IMR-90 (cell line): Measurements from ENCODE around the gene ZCCHC7. TPM values are rescaled to one million over a fixed set of nuclear protein-coding genes. Genes with fewer than 3 reads are reported as not detected.

Source experiments
- ATAC-seq: fragments of 200-7000 bp; cut with Tn5 transposase; 2 replicates; pipeline ENCODE4 v1.9.1; 2020; ENCODE audit warnings: low read depth, mild to moderate bottlenecking, moderate library complexity
- BruUV-seq: library from RNA; stranded (reverse); fragments of 400-500 nt; replicated peaks from 2 replicates; lab custom pipeline; 2021; lab: Mats Ljungman, UMichigan
- CTCF ChIA-PET: fragments of 300-600 bp; formaldehyde crosslinking; extraction: SDS; loops from one replicate; lab custom pipeline; 2021; ENCODE audit warnings: antibody characterized with exemption; lab: Yijun Ruan, JAX
- POLR2A ChIA-PET: fragments of 300-600 bp; sonication (Branson Sonifier 250); formaldehyde crosslinking; loops from one replicate; lab custom pipeline; 2022; ENCODE audit warnings: antibody characterized with exemption; ENCODE audit not compliant: unreplicated experiment; lab: Charles Lee
- DNase-seq: peaks from one replicate; pipeline ENCODE4 v3.0.0; 2013
- H2AFZ ChIP-seq: replicated peaks from 2 replicates; pipeline ENCODE3; 2013; ENCODE audit warnings: low read length, mild to moderate bottlenecking; ENCODE audit not compliant: poor library complexity
- H2AK5ac ChIP-seq: 2 replicates; pipeline ENCODE4 v1.6.1; 2013; ENCODE audit warnings: low read depth, low read length, inconsistent platforms
- H2AK9ac ChIP-seq: replicated peaks from 2 replicates; pipeline ENCODE3; 2013; ENCODE audit warnings: mild to moderate bottlenecking, low read depth, low read length, moderate library complexity; ENCODE audit not compliant: poor library complexity
- H2BK120ac ChIP-seq: 2 replicates; pipeline ENCODE4 v1.6.1; 2013; ENCODE audit warnings: low read depth, low read length, inconsistent platforms
- H2BK15ac ChIP-seq: 3 replicates; pipeline ENCODE4 v1.6.1; 2013; ENCODE audit warnings: low read depth, low read length, inconsistent platforms
- H2BK20ac ChIP-seq: 2 replicates; pipeline ENCODE4 v1.6.1; 2013; ENCODE audit warnings: low read depth, mild to moderate bottlenecking, inconsistent platforms, low read length, moderate library complexity
- H2BK5ac ChIP-seq: 2 replicates; pipeline ENCODE4 v1.6.1; 2013; ENCODE audit warnings: mild to moderate bottlenecking, low read depth, low read length, inconsistent platforms; ENCODE audit not compliant: poor library complexity, severe bottlenecking
- H3K14ac ChIP-seq: replicated peaks from 2 replicates; pipeline ENCODE4 v1.6.1; 2013; ENCODE audit warnings: low read depth, low read length, inconsistent platforms
- H3K18ac ChIP-seq: 2 replicates; pipeline ENCODE4 v1.6.1; 2013; ENCODE audit warnings: low read depth, low read length, control low read depth
- H3K23ac ChIP-seq: 2 replicates; pipeline ENCODE4 v1.6.1; 2013; ENCODE audit warnings: low read depth, low read length, inconsistent platforms
- H3K27ac ChIP-seq: 2 replicates; pipeline ENCODE4 v1.5.1; 2013; ENCODE audit warnings: mild to moderate bottlenecking, control low read depth, low read length; ENCODE audit not compliant: insufficient read depth
- H3K27me3 ChIP-seq: 2 replicates; pipeline ENCODE4 v1.6.1; 2013; ENCODE audit warnings: low read length; ENCODE audit not compliant: control insufficient read depth, insufficient read depth
- H3K36me3 ChIP-seq: 2 replicates; pipeline ENCODE4 v1.6.1; 2013; ENCODE audit warnings: low read length, mixed read lengths; ENCODE audit not compliant: control insufficient read depth, insufficient read depth
- H3K4ac ChIP-seq: 2 replicates; pipeline ENCODE4 v1.6.1; 2013; ENCODE audit warnings: low read depth, low read length, inconsistent platforms
- H3K4me1 ChIP-seq: 2 replicates; pipeline ENCODE4 v1.6.1; 2013; ENCODE audit warnings: low read length, mixed read lengths; ENCODE audit not compliant: control insufficient read depth, insufficient read depth
- H3K4me2 ChIP-seq: 2 replicates; pipeline ENCODE4 v1.6.1; 2013; ENCODE audit warnings: low read depth, mild to moderate bottlenecking, control low read depth, low read length, moderate library complexity
- H3K4me3 ChIP-seq: 2 replicates; pipeline ENCODE4 v1.5.1; 2013; ENCODE audit warnings: low read depth, mild to moderate bottlenecking, control low read depth, low read length, moderate library complexity; ENCODE audit not compliant: insufficient read depth
- H3K56ac ChIP-seq: 2 replicates; pipeline ENCODE4 v1.6.1; 2013; ENCODE audit warnings: low read length, inconsistent platforms; ENCODE audit not compliant: insufficient read depth; ENCODE audit errors: extremely low read depth
- H3K79me1 ChIP-seq, 2 experiments: 2 replicates each; pipeline ENCODE4 v1.6.1; 2013; ENCODE audit warnings: low read length in 2 of 2, inconsistent platforms in 1 of 2, low read depth in 1 of 2
- H3K9ac ChIP-seq: 2 replicates; pipeline ENCODE4 v1.6.1; 2013; ENCODE audit warnings: low read depth, low read length, control low read depth
- H3K9me1 ChIP-seq: 2 replicates; pipeline ENCODE4 v1.6.1; 2013; ENCODE audit warnings: low read length, inconsistent platforms; ENCODE audit not compliant: insufficient read depth
- H3K9me3 ChIP-seq: 2 replicates; pipeline ENCODE4 v1.6.1; 2013; ENCODE audit warnings: low read length; ENCODE audit not compliant: control insufficient read depth, insufficient read depth
- H4K20me1 ChIP-seq: 2 replicates; pipeline ENCODE4 v1.6.1; 2013; ENCODE audit warnings: low read length, inconsistent platforms; ENCODE audit not compliant: insufficient read depth
- H4K5ac ChIP-seq: 2 replicates; pipeline ENCODE4 v1.6.1; 2013; ENCODE audit warnings: mild to moderate bottlenecking, low read depth, low read length, control low read depth
- H4K8ac ChIP-seq, 2 experiments: 2 replicates each; pipeline ENCODE4 v1.6.1; 2013; ENCODE audit warnings: low read depth in 2 of 2, low read length in 2 of 2, control low read depth in 1 of 2, inconsistent platforms in 1 of 2
- H4K91ac ChIP-seq: 2 replicates; pipeline ENCODE4 v1.6.1; 2013; ENCODE audit warnings: low read depth, low read length, inconsistent platforms; ENCODE audit not compliant: insufficient read depth
- BHLHE40 ChIP-seq: fragments of 150-350 bp; IDR thresholded peaks from 2 replicates; pipeline ENCODE4 v1.6.1; 2016; ENCODE audit warnings: mild to moderate bottlenecking, low read depth, low read length
- CEBPB ChIP-seq: IDR thresholded peaks from 2 replicates; pipeline ENCODE4 v1.6.1; 2012; ENCODE audit warnings: low read depth, low read length, improper control_type of control experiment
- CHD1 ChIP-seq: IDR thresholded peaks from 2 replicates; pipeline ENCODE4 v1.6.1; 2012; ENCODE audit warnings: low read depth, low read length, improper control_type of control experiment
- ELK1 ChIP-seq: fragments of 150-350 bp; IDR thresholded peaks from 2 replicates; pipeline ENCODE4 v1.6.1; 2016; ENCODE audit warnings: low read depth, mild to moderate bottlenecking, low read length, moderate library complexity, borderline replicate concordance
- FOS ChIP-seq: fragments of 150-350 bp; IDR thresholded peaks from 2 replicates; pipeline ENCODE4 v1.6.1; 2016; ENCODE audit warnings: low read depth, low read length
- MAFK ChIP-seq: IDR thresholded peaks from 2 replicates; pipeline ENCODE4 v1.6.1; 2012; ENCODE audit warnings: low read depth, low read length, improper control_type of control experiment
- NFE2L2 ChIP-seq: fragments of 150-350 bp; IDR thresholded peaks from 2 replicates; pipeline ENCODE4 v1.6.1; 2016; ENCODE audit warnings: low read depth, mild to moderate bottlenecking, low read length
- POLR2A ChIP-seq: IDR thresholded peaks from 2 replicates; pipeline ENCODE4 v1.6.1; 2012; ENCODE audit warnings: mild to moderate bottlenecking, low read depth, low read length
- RCOR1 ChIP-seq: IDR thresholded peaks from 2 replicates; pipeline ENCODE4 v1.6.1; 2012; ENCODE audit warnings: mild to moderate bottlenecking, low read length, improper control_type of control experiment; ENCODE audit not compliant: insufficient replicate concordance
- RFX5 ChIP-seq: IDR thresholded peaks from 2 replicates; pipeline ENCODE4 v1.8.0; 2012; ENCODE audit warnings: low read depth, mild to moderate bottlenecking, low read length, moderate library complexity
- SMC3 ChIP-seq: fragments of 150-350 bp; IDR thresholded peaks from 2 replicates; pipeline ENCODE4 v1.6.1; 2016; ENCODE audit warnings: low read depth, mild to moderate bottlenecking, antibody characterized with exemption, low read length, moderate library complexity
- WGBS, 2 experiments: methylation state at CpG; one replicate each; pipeline versions ENCODE4 v1.1.5 to v1.1.7; 2013; ENCODE audit warnings: missing lambda C conversion rate in 2 of 2; ENCODE audit not compliant: insufficient read length in 1 of 2; ENCODE audit errors: extremely low coverage in 2 of 2; 5-methylcytosine and 5-hydroxymethylcytosine counted together
- dilution Hi-C: fragments of 300-500 bp; cut with HindIII; formaldehyde crosslinking; loops from one replicate; pipeline ENCODE4 v1.14.3; 2018; ENCODE audit warnings: low sequenced_read_pairs; ENCODE audit not compliant: unreplicated experiment
- in situ Hi-C: fragments of 300-500 bp; cut with MboI; formaldehyde crosslinking; loops from 3 replicates; pipeline ENCODE4 v1.14.3; 2019; ENCODE audit warnings: low sequenced_read_pairs, inconsistent platforms, mixed read lengths
- intact Hi-C: fragments of 100-400 bp; cut with micrococcal nuclease; formaldehyde crosslinking; loops from 2 replicates; pipeline ENCODE4 v1.10.0; 2022
- polyA plus RNA-seq, 3 experiments: library from polyadenylated mRNA; depleted of rRNA; stranded (reverse); fragments of >200 nt; gene quantifications; 2 replicates each; pipeline ENCODE4 v1.2.3, GENCODE V29; 2012; ENCODE audit warnings: low replicate concordance in 1 of 3
- total RNA-seq: library from RNA; depleted of rRNA; stranded (reverse); fragments of >200 nt; gene quantifications from 2 replicates; pipeline ENCODE4 v1.2.3, GENCODE V29; 2012
- TF ChIP-seq, protein P1 (sequence below): conservative IDR thresholded peaks from 2 replicates; pipeline ENCODE4 v1.5.1; 2012; ENCODE audit warnings: mild to moderate bottlenecking, low read depth, low read length, improper control_type of control experiment

Gene ZCCHC7
- total and polyA plus RNA-seq, 2 of the 4 experiments (the other 2 are of a cell fraction) = 13.6 to 28.7 TPM

GRCh38 chr9:37094751-37095150, 25.6 kb upstream of the ZCCHC7 start:
- H4K5ac ChIP-seq = no peak overlapping the region
- H3K27me3 ChIP-seq = no peaks in the 10 kb centered on the region
- no peak overlapping the region for H2BK120ac ChIP-seq
- H2BK20ac ChIP-seq = no peak overlapping the region
- no peak overlapping the region for H3K23ac ChIP-seq
- POLR2A ChIA-PET = no interaction called here
- DNase-seq (no peak), ATAC-seq (no peak)
- no TSS peak for BruUV-seq
- intact Hi-C loops = no loop called here
- no peak overlapping the region for H4K91ac ChIP-seq
- H3K9ac ChIP-seq = no peak overlapping the region
- no peak overlapping the region for H2AFZ ChIP-seq
- H3K56ac ChIP-seq = no peak overlapping the region
- in situ Hi-C loops = no loop called here
- H4K20me1 ChIP-seq = no peaks in the 10 kb centered on the region
- H3K36me3 ChIP-seq = no peaks in the 10 kb centered on the region
- no peak overlapping the region for H2AK5ac ChIP-seq
- no peak for TF ChIP-seq BHLHE40
- TF ChIP-seq, protein P1, sequence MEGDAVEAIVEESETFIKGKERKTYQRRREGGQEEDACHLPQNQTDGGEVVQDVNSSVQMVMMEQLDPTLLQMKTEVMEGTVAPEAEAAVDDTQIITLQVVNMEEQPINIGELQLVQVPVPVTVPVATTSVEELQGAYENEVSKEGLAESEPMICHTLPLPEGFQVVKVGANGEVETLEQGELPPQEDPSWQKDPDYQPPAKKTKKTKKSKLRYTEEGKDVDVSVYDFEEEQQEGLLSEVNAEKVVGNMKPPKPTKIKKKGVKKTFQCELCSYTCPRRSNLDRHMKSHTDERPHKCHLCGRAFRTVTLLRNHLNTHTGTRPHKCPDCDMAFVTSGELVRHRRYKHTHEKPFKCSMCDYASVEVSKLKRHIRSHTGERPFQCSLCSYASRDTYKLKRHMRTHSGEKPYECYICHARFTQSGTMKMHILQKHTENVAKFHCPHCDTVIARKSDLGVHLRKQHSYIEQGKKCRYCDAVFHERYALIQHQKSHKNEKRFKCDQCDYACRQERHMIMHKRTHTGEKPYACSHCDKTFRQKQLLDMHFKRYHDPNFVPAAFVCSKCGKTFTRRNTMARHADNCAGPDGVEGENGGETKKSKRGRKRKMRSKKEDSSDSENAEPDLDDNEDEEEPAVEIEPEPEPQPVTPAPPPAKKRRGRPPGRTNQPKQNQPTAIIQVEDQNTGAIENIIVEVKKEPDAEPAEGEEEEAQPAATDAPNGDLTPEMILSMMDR = no peak
- no peak for TF ChIP-seq RCOR1
- no peak for TF ChIP-seq RFX5
- no peak for TF ChIP-seq CEBPB
- TF ChIP-seq FOS = no peak
- no peak for TF ChIP-seq NFE2L2
- no peak for TF ChIP-seq SMC3
- TF ChIP-seq CHD1 = no peak
- no peak for TF ChIP-seq MAFK
- TF ChIP-seq ELK1 = no peak
- no peak for TF ChIP-seq POLR2A
- no peak overlapping the region for H2BK5ac ChIP-seq
- H3K18ac ChIP-seq = no peak overlapping the region
- no peak overlapping the region for H3K4me3 ChIP-seq
- H3K9me3 ChIP-seq = no peaks in the 10 kb centered on the region
- H3K9me1 ChIP-seq = no peaks in the 10 kb centered on the region
- H4K8ac ChIP-seq = no peak overlapping the region
- H2AK9ac ChIP-seq = no peak overlapping the region
- CTCF ChIA-PET = no interaction called here
- no peak overlapping the region for H3K4ac ChIP-seq
- H3K4me2 ChIP-seq = no peak overlapping the region
- dilution Hi-C loops = no loop called here
- H3K4me1 ChIP-seq = no peaks in the 10 kb centered on the region
- WGBS, 2 experiments = no CpG with 5 or more reads among the region's 1 CpG
- no peak overlapping the region for H3K14ac ChIP-seq
- H3K27ac ChIP-seq = no peak overlapping the region
- H2BK15ac ChIP-seq = no peak overlapping the region
- no peaks in the 10 kb centered on the region for H3K79me1 ChIP-seq
